Peyer's patch (tissue), 4 donors: ENCODE results near the gene SIX4.

ENCODE experiments used
- POLR2A ChIP-seq, 2 donors: fragments of 450-650 bp; IDR thresholded peaks; one replicate each; pipeline ENCODE4 v1.5.1; 2017; ENCODE audit warnings: antibody characterized with exemption in 2 of 2, mild to moderate bottlenecking in 2 of 2, moderate library complexity in 2 of 2
- TF ChIP-seq, protein P1 (sequence below), 6 experiments: fragments of 450-650 bp in 4 of 6; fragments of 200-600 bp in 2 of 6; sonication (generic) in 1 of 6; IDR thresholded peaks; one replicate each; pipeline ENCODE4 v1.5.1; 2017 to 2019; ENCODE audit warnings: antibody characterized with exemption in 6 of 6, mild to moderate bottlenecking in 3 of 6, moderate library complexity in 1 of 6

DNA sequence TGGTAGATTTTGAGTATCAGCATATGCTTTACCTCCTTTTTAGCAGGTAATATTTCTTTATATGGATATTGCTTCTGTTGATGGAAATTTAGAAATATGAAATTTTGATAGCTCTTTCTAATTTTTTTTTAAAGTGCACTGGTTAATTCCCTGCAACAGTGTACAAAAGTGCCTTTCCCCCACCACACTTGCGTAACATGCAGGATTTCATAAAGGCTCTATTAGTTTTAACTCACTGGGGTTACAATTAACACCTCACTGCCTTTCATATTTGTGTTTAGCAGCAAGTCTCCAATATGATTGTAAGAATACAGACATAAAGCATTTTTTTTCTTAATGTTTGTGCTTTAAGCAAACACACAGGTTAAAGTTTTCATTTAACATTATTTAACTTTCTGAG, 36.1 kb upstream of the SIX4 start:
- TF ChIP-seq, protein P1, sequence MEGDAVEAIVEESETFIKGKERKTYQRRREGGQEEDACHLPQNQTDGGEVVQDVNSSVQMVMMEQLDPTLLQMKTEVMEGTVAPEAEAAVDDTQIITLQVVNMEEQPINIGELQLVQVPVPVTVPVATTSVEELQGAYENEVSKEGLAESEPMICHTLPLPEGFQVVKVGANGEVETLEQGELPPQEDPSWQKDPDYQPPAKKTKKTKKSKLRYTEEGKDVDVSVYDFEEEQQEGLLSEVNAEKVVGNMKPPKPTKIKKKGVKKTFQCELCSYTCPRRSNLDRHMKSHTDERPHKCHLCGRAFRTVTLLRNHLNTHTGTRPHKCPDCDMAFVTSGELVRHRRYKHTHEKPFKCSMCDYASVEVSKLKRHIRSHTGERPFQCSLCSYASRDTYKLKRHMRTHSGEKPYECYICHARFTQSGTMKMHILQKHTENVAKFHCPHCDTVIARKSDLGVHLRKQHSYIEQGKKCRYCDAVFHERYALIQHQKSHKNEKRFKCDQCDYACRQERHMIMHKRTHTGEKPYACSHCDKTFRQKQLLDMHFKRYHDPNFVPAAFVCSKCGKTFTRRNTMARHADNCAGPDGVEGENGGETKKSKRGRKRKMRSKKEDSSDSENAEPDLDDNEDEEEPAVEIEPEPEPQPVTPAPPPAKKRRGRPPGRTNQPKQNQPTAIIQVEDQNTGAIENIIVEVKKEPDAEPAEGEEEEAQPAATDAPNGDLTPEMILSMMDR (IDR thresholded peaks at IDR 0.05): no peak
- TF ChIP-seq POLR2A (IDR thresholded peaks at IDR 0.05): no peak
